Measurements from ENCODE around the gene KCTD1.

DNA sequence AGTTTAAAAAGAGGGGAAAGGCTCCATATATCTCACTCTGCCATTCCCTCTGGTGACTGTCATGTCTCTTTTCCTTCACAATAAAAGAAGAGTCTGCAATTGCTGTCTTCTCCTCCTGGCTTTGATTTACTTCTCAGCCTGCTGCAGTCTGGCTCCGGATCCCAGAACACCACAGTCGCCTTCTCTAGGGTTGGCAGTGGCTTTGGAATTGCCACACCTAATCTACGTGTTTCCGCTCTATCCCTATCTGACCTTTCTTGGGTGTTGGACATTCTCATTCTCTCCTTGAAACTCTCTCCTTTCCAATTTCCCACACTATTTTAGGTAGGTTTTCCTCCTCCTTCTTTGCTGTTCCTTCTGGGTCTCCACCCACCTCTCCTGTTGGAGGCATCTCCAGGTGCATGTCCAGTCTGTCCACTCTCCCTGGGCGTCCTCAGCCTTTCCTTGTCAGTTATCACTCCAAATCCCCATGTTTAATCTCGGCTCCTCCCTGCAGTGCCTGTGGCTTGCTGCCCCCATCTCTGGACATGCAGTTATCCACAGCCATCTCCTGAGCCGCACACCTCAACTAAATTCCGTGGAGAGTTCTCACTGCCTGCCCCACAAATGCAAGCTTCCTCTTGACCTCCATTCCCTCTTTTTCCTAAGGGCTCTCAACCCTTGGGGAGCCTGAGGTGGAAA is 112.8 kb downstream of the KCTD1 start:
- TF ChIP-seq POLR2A (IDR thresholded peaks at IDR 0.05): no peak
- TF ChIP-seq, protein P1, sequence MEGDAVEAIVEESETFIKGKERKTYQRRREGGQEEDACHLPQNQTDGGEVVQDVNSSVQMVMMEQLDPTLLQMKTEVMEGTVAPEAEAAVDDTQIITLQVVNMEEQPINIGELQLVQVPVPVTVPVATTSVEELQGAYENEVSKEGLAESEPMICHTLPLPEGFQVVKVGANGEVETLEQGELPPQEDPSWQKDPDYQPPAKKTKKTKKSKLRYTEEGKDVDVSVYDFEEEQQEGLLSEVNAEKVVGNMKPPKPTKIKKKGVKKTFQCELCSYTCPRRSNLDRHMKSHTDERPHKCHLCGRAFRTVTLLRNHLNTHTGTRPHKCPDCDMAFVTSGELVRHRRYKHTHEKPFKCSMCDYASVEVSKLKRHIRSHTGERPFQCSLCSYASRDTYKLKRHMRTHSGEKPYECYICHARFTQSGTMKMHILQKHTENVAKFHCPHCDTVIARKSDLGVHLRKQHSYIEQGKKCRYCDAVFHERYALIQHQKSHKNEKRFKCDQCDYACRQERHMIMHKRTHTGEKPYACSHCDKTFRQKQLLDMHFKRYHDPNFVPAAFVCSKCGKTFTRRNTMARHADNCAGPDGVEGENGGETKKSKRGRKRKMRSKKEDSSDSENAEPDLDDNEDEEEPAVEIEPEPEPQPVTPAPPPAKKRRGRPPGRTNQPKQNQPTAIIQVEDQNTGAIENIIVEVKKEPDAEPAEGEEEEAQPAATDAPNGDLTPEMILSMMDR (IDR thresholded peaks at IDR 0.05): no peak
- TF ChIP-seq EP300 (IDR thresholded peaks at IDR 0.05): no peak

Data from ovary (tissue), 3 donors.